ENCODE results near the gene OVOL2. TPM values are rescaled to one million over a fixed set of nuclear protein-coding genes. Genes with fewer than 3 reads are reported as not detected.

Gene OVOL2
- total and polyA plus RNA-seq, 2 of the 4 experiments (the other 2 are of a cell fraction) = not detected

GRCh38 chr20:18007534-18008292 lies 50.0 kb downstream of the OVOL2 start:
- Histone ChIP-seq H2BK120ac (ENCODE audit: low read depth, low read length) (no peak overlapping the region), H4K8ac (ENCODE audit: low read depth in 2 of 2, low read length in 2 of 2) (0 out of 4 replicates have a peak overlapping the region, but pooled peaks of 1 of the 2 experiments have one; percentile 26), H3K18ac (ENCODE audit: low read depth, low read length) (peak overlapping the region; percentile 20; the same call in 1 of the 2 replicates), H3K9ac (ENCODE audit: low read depth, low read length) (no peak overlapping the region), H3K4me3 (ENCODE audit: insufficient read depth, low read depth, low read length) (no peak overlapping the region), H3K4me2 (ENCODE audit: low read depth, low read length) (no peak overlapping the region; the same call in 1 of the 2 replicates), H3K27ac (ENCODE audit: insufficient read depth, low read length) (no peak overlapping the region), H4K91ac (ENCODE audit: insufficient read depth, low read depth, low read length) (no peak overlapping the region), H2BK5ac (ENCODE audit: low read depth, low read length, poor library complexity, severe bottlenecking) (no peak overlapping the region), H3K9me3 (ENCODE audit: control insufficient read depth, insufficient read depth, low read length) (no peaks in the 10 kb centered on the region), H3K36me3 (ENCODE audit: control insufficient read depth, insufficient read depth, low read length) (no peaks in the 10 kb centered on the region), H4K5ac (ENCODE audit: low read depth, low read length) (no peak overlapping the region; the same call in 1 of the 2 replicates), H2AFZ (replicated peaks; ENCODE audit: low read length, poor library complexity) (peak overlapping the region; percentile 73), H3K56ac (ENCODE audit: extremely low read depth, insufficient read depth, low read length) (no peak overlapping the region), H3K9me1 (ENCODE audit: insufficient read depth, low read length) (peaks cover 13% of the 10 kb centered on the region), H2AK9ac (replicated peaks; ENCODE audit: low read depth, low read length, poor library complexity) (no peak overlapping the region), H2AK5ac (ENCODE audit: low read depth, low read length) (no peak overlapping the region), H3K4ac (ENCODE audit: low read depth, low read length) (no peak overlapping the region), H3K27me3 (ENCODE audit: control insufficient read depth, insufficient read depth, low read length) (no peaks in the 10 kb centered on the region; the same call in 1 of the 2 replicates), H2BK20ac (ENCODE audit: low read depth, low read length) (no peak overlapping the region), H3K79me1 (ENCODE audit: low read depth in 1 of 2, low read length in 2 of 2) (no peaks in the 10 kb centered on the region), H3K14ac (replicated peaks; ENCODE audit: low read depth, low read length) (no peak overlapping the region), H3K4me1 (ENCODE audit: control insufficient read depth, insufficient read depth, low read length) (peaks cover 13% of the 10 kb centered on the region; the same call in 1 of the 2 replicates), H3K23ac (ENCODE audit: low read depth, low read length) (no peak overlapping the region), H2BK15ac (ENCODE audit: low read depth, low read length) (no peak overlapping the region), H4K20me1 (ENCODE audit: insufficient read depth, low read length) (no peaks in the 10 kb centered on the region)
- ChIA-PET CTCF (no interaction called here), POLR2A (ENCODE audit: unreplicated experiment) (interaction anchor here (0.6 kb wide), 1 partner anchor 325 kb away, joined by 3 read pairs; the partner anchor contains the start of gene RRBP1)
- DNase-seq (no peak), ATAC-seq (ENCODE audit: low read depth) (peak; percentile 18)
- dilution Hi-C loops (cut with HindIII; ENCODE audit: low sequenced_read_pairs, unreplicated experiment) = no loop called here
- intact Hi-C loops (cut with micrococcal nuclease) = loop anchor here (5.0 kb wide), 1 partner anchor 270 kb away; no protein-coding TSS in a partner anchor
- 50% methylated on average over 7 of the region's 19 CpGs; no CpG with 5 or more reads in 1 of the 2 experiments for WGBS, 2 experiments (ENCODE audit: extremely low coverage in 2 of 2, insufficient read length in 1 of 2)
- in situ Hi-C loops (cut with MboI; ENCODE audit: low sequenced_read_pairs) = no loop called here
- no TSS peak for BruUV-seq (replicated peaks)
- TF ChIP-seq USF2 (IDR thresholded peaks at IDR 0.05; ENCODE audit: low read depth, low read length) (no peak), NFE2L2 (IDR thresholded peaks at IDR 0.05; ENCODE audit: low read depth, low read length) (no peak), CTCF (conservative IDR thresholded peaks at IDR 0.05; ENCODE audit: low read depth, low read length) (no peak), BHLHE40 (IDR thresholded peaks at IDR 0.05; ENCODE audit: low read depth, low read length) (no peak), RFX5 (IDR thresholded peaks at IDR 0.05; ENCODE audit: low read depth, low read length) (no peak), FOS (IDR thresholded peaks at IDR 0.05; ENCODE audit: low read depth, low read length) (no peak), CEBPB (IDR thresholded peaks at IDR 0.05; ENCODE audit: low read depth, low read length) (no peak), POLR2A (IDR thresholded peaks at IDR 0.05; ENCODE audit: low read depth, low read length) (no peak), MAZ (IDR thresholded peaks at IDR 0.05; ENCODE audit: borderline replicate concordance, low read depth, low read length) (no peak), SMC3 (IDR thresholded peaks at IDR 0.05; ENCODE audit: low read depth, low read length) (no peak), MAFK (IDR thresholded peaks at IDR 0.05; ENCODE audit: low read depth, low read length) (no peak), RCOR1 (IDR thresholded peaks at IDR 0.05; ENCODE audit: insufficient replicate concordance, low read length) (no peak), RAD21 (IDR thresholded peaks at IDR 0.05; ENCODE audit: low read length) (no peak), MXI1 (IDR thresholded peaks at IDR 0.05; ENCODE audit: borderline replicate concordance, low read depth, low read length) (no peak), CHD1 (IDR thresholded peaks at IDR 0.05; ENCODE audit: low read depth, low read length) (no peak)

Data from IMR-90 (cell line).